RWPE2 (cell line): ENCODE measurements around the gene BCAN.
A peak's percentile ranks its signal among the peaks of the same experiment; 100 is the strongest.

Experiments used
- ATAC-seq: fragments of 200-7000 bp; cut with Tn5 transposase; 3 replicates; pipeline ENCODE4 v1.9.1; 2021; ENCODE audit warnings: low read depth
- DNase-seq: peaks from one replicate; pipeline ENCODE4 v3.0.0-alpha.2; 2020; ENCODE audit warnings: low spot score
- H3K27ac ChIP-seq: fragments of 450-650 bp; 2 replicates; pipeline ENCODE4 v1.5.1; 2017; ENCODE audit warnings: mild to moderate bottlenecking; ENCODE audit not compliant: poor library complexity, severe bottlenecking
- H3K27me3 ChIP-seq: fragments of 250-450 bp; sonication (Bioruptor Pico); 2 replicates; pipeline ENCODE4 v1.5.1; 2021; ENCODE audit warnings: mild to moderate bottlenecking, moderate library complexity; ENCODE audit not compliant: insufficient read depth, poor library complexity, severe bottlenecking
- H3K36me3 ChIP-seq: fragments of 250-450 bp; sonication (Bioruptor Pico); 2 replicates; pipeline ENCODE4 v1.5.1; 2020; ENCODE audit warnings: low read depth, mild to moderate bottlenecking, moderate library complexity
- H3K4me1 ChIP-seq: fragments of 250-450 bp; sonication (Bioruptor Pico); 2 replicates; pipeline ENCODE4 v1.5.1; 2021; ENCODE audit warnings: mild to moderate bottlenecking, moderate library complexity; ENCODE audit not compliant: insufficient read depth, poor library complexity, severe bottlenecking
- H3K4me3 ChIP-seq: fragments of 250-450 bp; sonication (Bioruptor Pico); 2 replicates; pipeline ENCODE4 v1.5.1; 2021; ENCODE audit warnings: mild to moderate bottlenecking, moderate library complexity; ENCODE audit not compliant: severe bottlenecking
- H3K9me3 ChIP-seq: fragments of 250-450 bp; sonication (Bioruptor Pico); 2 replicates; pipeline ENCODE4 v1.5.1; 2021; ENCODE audit warnings: mild to moderate bottlenecking, moderate library complexity; ENCODE audit not compliant: severe bottlenecking
- CTCF ChIP-seq: fragments of 450-650 bp; IDR thresholded peaks from one replicate; pipeline ENCODE4 v1.5.1; 2017; ENCODE audit warnings: mild to moderate bottlenecking, moderate library complexity; ENCODE audit not compliant: poor library complexity, severe bottlenecking

The BCAN gene

GRCh38 chr1:156595016-156595415 lies 46.9 kb upstream of the BCAN start:
- Histone ChIP-seq H3K27ac (no peak overlapping the region), H3K4me1 (peaks cover 5% of the 10 kb centered on the region), H3K9me3 (no peaks in the 10 kb centered on the region), H3K27me3 (no peaks in the 10 kb centered on the region), H3K4me3 (no peak overlapping the region), H3K36me3 (peaks cover 73% of the 10 kb centered on the region)
- DNase-seq = no peak
- ATAC-seq = no peak
- no peak for TF ChIP-seq CTCF

GRCh38 chr1:156596426-156596825 lies 45.5 kb upstream of the BCAN start:
- H3K9me3 ChIP-seq = no peaks in the 10 kb centered on the region
- no peaks in the 10 kb centered on the region for H3K27me3 ChIP-seq
- no peak for ATAC-seq
- H3K4me1 ChIP-seq = no peaks in the 10 kb centered on the region
- no peak for DNase-seq
- H3K4me3 ChIP-seq = no peak overlapping the region
- H3K27ac ChIP-seq = no peak overlapping the region
- no peak for TF ChIP-seq CTCF
- H3K36me3 ChIP-seq = peaks cover 73% of the 10 kb centered on the region

- TF ChIP-seq CTCF = no peak
- H3K9me3 ChIP-seq = no peaks in the 10 kb centered on the region
- H3K4me1 ChIP-seq = peaks cover 8% of the 10 kb centered on the region
- H3K27ac ChIP-seq = no peak overlapping the region
- H3K27me3 ChIP-seq = no peaks in the 10 kb centered on the region
- peaks cover 65% of the 10 kb centered on the region for H3K36me3 ChIP-seq
- DNase-seq = no peak
- no peak for ATAC-seq
- no peak overlapping the region for H3K4me3 ChIP-seq
These were observed 43.8 kb upstream of the BCAN start for GRCh38 chr1:156598125-156598524.

- Histone ChIP-seq H3K4me1 (peaks cover 8% of the 10 kb centered on the region), H3K4me3 (no peak overlapping the region), H3K27me3 (no peaks in the 10 kb centered on the region), H3K9me3 (no peaks in the 10 kb centered on the region), H3K27ac (no peak overlapping the region), H3K36me3 (peaks cover 57% of the 10 kb centered on the region)
- DNase-seq = no peak
- TF ChIP-seq CTCF = no peak
- no peak for ATAC-seq
These were observed 43.0 kb upstream of the BCAN start for GRCh38 chr1:156598731-156599432.

- no peaks in the 10 kb centered on the region for H3K9me3 ChIP-seq
- no peaks in the 10 kb centered on the region for H3K27me3 ChIP-seq
- H3K4me3 ChIP-seq = no peak overlapping the region
- H3K4me1 ChIP-seq = peaks cover 8% of the 10 kb centered on the region
- H3K36me3 ChIP-seq = peaks cover 49% of the 10 kb centered on the region
- ATAC-seq (no peak), DNase-seq (no peak)
- no peak overlapping the region for H3K27ac ChIP-seq
- peak; percentile 8 for TF ChIP-seq CTCF
These were observed 42.1 kb upstream of the BCAN start for GRCh38 chr1:156599811-156600210.
